Neuron (in vitro differentiated cells): ENCODE measurements around the gene MTA1.

Experiments used
- H2AFZ ChIP-seq: one replicate; pipeline ENCODE4 v1.6.1; 2013; ENCODE audit warnings: low read depth, mild to moderate bottlenecking, inconsistent platforms, low read length, moderate library complexity
- H3K27me3 ChIP-seq: one replicate; pipeline ENCODE4 v1.6.1; 2013; ENCODE audit warnings: low read length; ENCODE audit not compliant: insufficient read depth
- H3K36me3 ChIP-seq: one replicate; pipeline ENCODE4 v1.6.1; 2013; ENCODE audit warnings: low read length; ENCODE audit not compliant: insufficient read depth
- H3K4me1 ChIP-seq: one replicate; pipeline ENCODE4 v1.6.1; 2013; ENCODE audit warnings: low read length; ENCODE audit not compliant: insufficient read depth
- H3K4me3 ChIP-seq: 2 replicates; pipeline ENCODE4 v1.5.1; 2013; ENCODE audit warnings: mild to moderate bottlenecking, low read length, moderate library complexity
- H3K9me3 ChIP-seq: one replicate; pipeline ENCODE4 v1.6.1; 2013; ENCODE audit warnings: low read length

Gene MTA1

DNA sequence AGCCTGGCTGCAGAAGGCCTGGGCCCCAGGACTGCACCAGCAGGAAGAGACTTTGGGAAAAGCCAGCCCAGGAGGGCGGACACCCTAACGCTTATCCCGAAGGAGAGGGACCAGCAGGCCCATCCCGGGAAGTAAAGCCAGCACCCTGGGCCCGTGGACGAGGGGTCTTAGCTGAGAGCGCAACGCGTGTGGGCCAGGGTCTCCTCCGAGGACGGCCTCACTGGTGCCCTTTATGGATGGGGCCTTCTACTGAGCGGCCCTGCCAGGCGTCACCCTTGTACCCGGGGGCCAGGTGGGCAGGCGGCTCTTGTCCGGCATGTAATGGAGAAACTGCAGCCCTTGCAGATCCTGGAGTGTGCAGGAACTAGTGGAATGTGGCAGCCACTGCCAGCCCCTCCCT is 85.5 kb downstream of the MTA1 start:
- peaks cover 10% of the 10 kb centered on the region for H3K27me3 ChIP-seq
- H3K4me3 ChIP-seq = no peak overlapping the region
- no peaks in the 10 kb centered on the region for H3K36me3 ChIP-seq
- no peak overlapping the region for H2AFZ ChIP-seq
- H3K4me1 ChIP-seq = no peaks in the 10 kb centered on the region
- no peaks in the 10 kb centered on the region for H3K9me3 ChIP-seq

DNA sequence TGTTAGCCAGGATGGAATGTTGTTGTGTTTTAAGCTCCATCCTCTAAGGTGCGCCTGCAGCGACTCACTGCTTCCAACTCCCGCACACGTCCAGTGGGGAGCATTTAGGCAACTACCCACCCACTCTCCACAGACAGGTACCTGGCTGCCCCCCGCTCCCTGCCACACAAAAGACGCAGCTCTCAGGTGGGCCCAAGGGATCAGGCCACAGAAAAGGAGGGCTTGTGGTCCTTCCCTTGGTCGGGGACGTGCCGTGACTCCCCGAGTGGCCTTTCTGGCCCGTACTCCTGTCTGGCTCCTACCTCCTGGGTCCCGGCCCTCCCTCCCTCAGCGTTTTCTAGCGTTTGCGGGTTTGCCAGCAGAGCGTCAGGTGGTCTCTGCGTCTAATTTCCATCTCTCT is 87.6 kb downstream of the MTA1 start:
- no peak overlapping the region for H3K4me3 ChIP-seq
- H3K27me3 ChIP-seq = peaks cover 20% of the 10 kb centered on the region
- no peak overlapping the region for H2AFZ ChIP-seq
- no peaks in the 10 kb centered on the region for H3K4me1 ChIP-seq
- H3K36me3 ChIP-seq = no peaks in the 10 kb centered on the region
- no peaks in the 10 kb centered on the region for H3K9me3 ChIP-seq

DNA sequence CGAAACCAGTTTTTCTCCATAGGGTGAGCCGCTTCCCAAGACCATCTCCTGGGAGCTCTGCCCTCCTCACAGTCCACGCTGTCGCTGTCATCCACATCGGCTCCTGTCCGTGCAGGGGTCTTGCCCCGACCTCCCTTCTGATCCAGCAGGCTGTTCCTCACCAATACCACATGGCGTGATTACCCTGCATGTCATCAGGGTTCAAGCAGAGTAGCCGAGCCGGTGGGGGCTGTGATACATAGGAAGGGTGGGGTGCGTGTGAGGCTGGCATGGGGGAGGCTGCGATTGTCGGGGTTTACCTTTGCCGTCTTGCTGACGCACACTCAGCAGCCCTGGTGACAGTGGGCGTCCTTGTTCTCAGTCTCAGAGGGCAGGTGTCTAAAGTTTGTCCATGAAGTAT is 88.4 kb downstream of the MTA1 start:
- H3K27me3 ChIP-seq = peaks cover 26% of the 10 kb centered on the region
- no peaks in the 10 kb centered on the region for H3K4me1 ChIP-seq
- H2AFZ ChIP-seq = no peak overlapping the region
- no peak overlapping the region for H3K4me3 ChIP-seq
- H3K9me3 ChIP-seq = no peaks in the 10 kb centered on the region
- H3K36me3 ChIP-seq = no peaks in the 10 kb centered on the region

DNA sequence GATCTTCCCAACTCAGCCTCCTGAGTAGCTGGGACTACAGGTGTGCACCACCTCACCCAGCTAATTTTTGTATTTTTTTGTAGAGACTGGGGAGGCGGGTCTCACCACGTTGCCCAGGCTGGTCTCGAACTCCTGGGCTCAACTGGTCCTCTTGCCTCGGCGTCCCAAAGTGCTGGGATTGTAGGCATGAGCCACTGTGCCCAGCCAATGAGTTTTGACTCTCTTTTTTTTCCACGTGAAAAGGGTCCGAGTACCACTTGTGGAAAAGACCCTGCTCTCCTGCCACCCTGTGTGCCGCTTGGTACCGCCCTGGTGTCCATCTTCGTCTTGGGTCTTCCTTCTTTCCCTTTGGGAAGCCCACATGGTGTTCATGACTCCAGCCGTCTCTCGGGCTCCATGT is 89.0 kb downstream of the MTA1 start:
- H3K36me3 ChIP-seq = no peaks in the 10 kb centered on the region

DNA sequence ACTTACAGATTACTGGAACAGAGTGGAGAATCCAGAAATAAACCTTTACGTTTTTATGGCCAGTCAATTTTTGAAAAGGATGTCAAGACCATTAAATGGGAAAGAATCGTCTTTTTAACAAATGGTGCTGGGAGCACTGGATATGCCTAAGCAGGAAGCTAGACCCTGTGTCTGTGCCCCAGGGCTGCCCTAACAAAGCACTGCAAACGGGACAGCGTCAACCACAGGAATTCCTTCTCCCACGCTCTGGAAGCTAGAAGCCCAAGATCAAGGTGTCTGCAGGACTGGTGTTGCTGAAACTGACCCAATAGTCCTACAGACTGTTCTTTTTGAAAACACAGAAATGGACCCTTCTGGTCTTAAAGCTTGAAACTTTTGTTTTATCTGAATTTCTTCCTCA is 97.5 kb downstream of the MTA1 start:
- Histone ChIP-seq H3K4me1 (no peaks in the 10 kb centered on the region), H3K4me3 (no peak overlapping the region), H3K27me3 (peaks cover 25% of the 10 kb centered on the region), H2AFZ (no peak overlapping the region), H3K9me3 (peaks cover 2% of the 10 kb centered on the region), H3K36me3 (no peaks in the 10 kb centered on the region)

More for the DNA sequence above, 89.0 kb downstream of the MTA1 start:
- Histone ChIP-seq H3K27me3 (peaks cover 26% of the 10 kb centered on the region), H3K4me1 (no peaks in the 10 kb centered on the region), H3K4me3 (no peak overlapping the region), H2AFZ (no peak overlapping the region), H3K9me3 (no peaks in the 10 kb centered on the region)

DNA sequence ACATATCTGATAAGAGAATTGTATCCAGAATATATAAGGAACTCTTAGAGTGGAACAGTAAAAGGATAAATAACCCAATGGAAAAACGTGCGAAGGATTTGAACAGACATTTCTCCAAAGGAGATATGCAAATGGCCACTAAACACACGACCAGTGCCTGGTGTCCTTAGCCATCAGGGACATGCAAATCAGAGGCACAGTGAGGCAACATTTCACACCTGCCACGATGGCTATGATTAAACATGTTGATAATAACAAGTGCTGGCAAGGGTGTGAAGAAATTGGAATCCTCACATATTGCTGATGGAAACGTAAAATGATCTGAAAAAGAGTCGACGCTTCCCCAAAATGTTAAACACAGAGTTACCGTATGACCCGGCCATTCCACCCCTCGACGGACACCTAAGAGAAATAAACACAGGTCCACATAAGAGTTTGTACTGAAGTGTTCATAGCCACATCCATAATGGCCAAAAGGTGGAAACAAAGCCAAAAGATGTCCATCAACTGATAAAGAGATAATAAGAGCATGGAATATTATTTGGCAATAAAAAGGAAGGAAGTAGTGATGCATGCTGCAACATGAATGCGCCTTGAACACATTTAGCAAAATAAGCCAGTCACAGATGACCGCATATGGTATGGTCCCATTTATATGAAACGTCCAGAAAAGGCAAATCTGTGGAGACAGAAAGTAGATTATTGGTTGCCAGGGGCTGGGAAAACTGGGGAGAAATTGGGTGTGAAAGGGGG is 100.5 kb downstream of the MTA1 start:
- H3K4me1 ChIP-seq = no peaks in the 10 kb centered on the region
- no peaks in the 10 kb centered on the region for H3K36me3 ChIP-seq
- peaks cover 16% of the 10 kb centered on the region for H3K27me3 ChIP-seq
- H3K9me3 ChIP-seq = peaks cover 4% of the 10 kb centered on the region
- H2AFZ ChIP-seq = no peak overlapping the region
- H3K4me3 ChIP-seq = no peak overlapping the region
